Germinal center (tissue), 1 donor: ENCODE measurements around the gene WASHC4.
"Not testable (repeated sequence)": the region's sequence is repeated elsewhere in the genome, so short reads cannot be mapped to it uniquely, and the experiment has no call there.

Experiments used
- DNase-seq: peaks from one replicate; pipeline ENCODE4 v3.0.0; 2012; ENCODE audit warnings: mixed read lengths, low spot score

WASHC4 gene

GRCh38 chr12:105090361-105090760 lies 17.2 kb upstream of the WASHC4 start:
- DNase-seq, result no peak

GRCh38 chr12:105091476-105092206 lies 15.9 kb upstream of the WASHC4 start:
- no peak for DNase-seq

DNA sequence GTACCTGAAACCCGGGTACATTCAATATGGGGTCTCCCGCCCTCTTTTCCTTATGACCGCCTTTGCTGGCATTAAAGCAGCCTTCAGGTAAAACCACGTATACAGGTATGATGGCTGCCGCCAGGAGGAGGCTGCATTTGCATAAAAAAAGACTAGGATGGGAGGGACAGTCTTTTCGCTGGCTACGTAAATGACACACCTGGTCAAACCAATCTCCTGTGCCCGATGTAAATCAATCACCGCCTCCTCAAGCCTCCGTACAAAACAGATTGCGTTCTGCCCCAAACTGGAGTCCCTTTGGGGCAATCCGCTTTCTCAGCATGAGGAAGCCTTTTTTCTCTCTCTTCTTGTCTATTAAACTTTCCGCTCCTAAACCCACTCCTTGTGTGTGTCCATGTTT lies 15.2 kb upstream of the WASHC4 start:
- DNase-seq, result no peak

- not testable (repeated sequence) for DNase-seq
These were observed 12.2 kb upstream of the WASHC4 start for GRCh38 chr12:105095338-105095737.

GRCh38 chr12:105099356-105099755 lies 8.2 kb upstream of the WASHC4 start:
- no peak for DNase-seq

- DNase-seq, result no peak
These were observed 7.1 kb upstream of the WASHC4 start for GRCh38 chr12:105100207-105100985.

GRCh38 chr12:105100998-105101397 lies 6.5 kb upstream of the WASHC4 start:
- DNase-seq, result no peak

GRCh38 chr12:105102673-105103072 lies 4.9 kb upstream of the WASHC4 start:
- no peak for DNase-seq

DNA sequence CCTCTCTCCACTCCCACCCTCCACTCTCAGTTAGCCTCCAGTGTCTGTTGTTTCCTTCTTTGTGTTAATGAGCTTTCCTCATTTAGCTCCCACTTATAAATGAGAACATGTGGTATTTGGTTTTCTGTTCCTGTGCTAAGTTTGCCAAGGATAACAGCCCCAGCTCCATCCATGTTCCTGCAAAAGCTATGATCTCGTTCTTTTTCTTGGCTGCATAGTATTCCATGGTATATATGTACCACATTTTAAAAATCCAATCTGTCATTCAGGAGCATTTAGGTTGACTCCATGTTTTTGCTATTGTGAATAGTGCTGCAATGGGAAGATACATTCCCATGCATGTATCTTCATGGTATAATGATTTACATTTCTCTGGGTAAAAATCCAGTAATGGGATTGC lies 2.8 kb upstream of the WASHC4 start:
- DNase-seq, result no peak

DNA sequence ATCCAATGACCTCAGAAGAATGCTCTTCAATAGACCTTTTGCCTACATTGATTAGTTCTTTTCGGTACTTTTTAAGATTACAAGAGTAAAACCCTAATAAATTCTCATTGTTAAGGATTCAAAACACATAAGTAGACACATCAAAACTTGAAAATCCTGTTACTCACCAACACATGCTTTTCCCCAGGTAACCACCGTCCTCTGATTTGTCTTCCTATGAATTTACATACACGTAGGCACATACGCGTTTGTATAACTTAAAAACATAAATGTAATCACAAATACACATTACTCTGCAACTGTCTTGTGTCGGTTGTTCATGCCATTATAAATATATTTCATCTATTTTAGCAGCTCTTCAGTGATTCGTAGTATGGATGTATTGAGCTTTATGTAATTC lies 910 bp upstream of the WASHC4 start:
- no peak for DNase-seq

- peak; percentile 16 for DNase-seq
These were observed 399 bp upstream of the WASHC4 start for GRCh38 chr12:105107171-105107493.

DNA sequence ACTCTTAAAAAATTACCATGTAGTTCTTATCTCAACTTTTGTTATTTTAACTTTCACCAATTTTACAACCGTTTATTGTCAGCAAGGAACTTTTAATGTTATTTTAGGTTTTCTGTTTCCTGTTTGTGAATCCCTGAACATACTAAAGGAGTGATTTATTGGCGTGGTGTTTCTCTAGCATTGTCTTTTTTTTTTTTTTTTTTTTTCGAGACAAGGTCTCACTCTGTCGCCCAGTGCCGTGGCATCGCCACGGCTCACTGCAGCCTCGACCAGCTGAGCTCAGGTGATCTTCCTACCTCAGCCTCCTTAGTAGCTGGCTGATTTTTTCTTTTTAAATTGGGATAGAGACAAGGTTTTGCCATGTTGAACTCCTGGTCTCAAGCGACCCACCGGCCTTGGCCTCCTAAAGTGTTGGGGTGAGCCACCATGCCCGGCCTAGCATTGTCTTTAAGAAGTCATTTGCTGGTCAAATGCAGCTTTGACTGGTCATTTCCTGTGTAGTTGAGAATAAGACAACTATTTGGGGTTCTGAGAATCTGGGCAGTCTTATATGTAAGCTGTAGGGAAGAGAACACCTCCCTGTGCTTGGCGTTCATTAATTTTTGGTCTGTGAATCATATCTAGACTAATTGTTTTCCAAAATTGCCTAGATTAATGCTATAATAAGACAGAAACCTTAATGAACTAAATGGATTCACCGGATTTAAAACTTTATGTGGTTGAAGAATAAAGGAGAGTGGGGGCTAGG lies 2.1 kb downstream of the WASHC4 start:
- DNase-seq, result peak; percentile 16

GRCh38 chr12:105110851-105111250 lies 3.3 kb downstream of the WASHC4 start:
- DNase-seq, result no peak

- DNase-seq, result no peak
These were observed 5.6 kb downstream of the WASHC4 start for GRCh38 chr12:105113094-105113493.

DNA sequence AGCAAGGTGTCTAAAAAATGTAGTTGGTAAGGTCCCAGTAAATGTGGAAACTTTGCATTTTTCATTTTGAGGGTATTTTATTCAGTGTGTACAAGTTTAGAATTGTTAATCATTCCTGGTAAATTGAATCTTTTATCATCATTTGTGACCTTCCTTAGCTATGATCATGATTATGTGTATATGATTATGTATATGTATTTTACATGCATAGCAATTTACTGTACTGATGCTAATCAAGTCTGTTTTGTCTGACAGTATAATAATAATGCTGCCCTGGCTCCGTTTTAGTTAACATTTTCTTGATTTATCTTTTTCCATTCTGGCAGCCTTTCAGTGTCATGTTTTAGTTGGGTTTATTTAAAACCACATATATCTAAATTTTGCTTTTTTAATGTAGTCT lies 9.4 kb downstream of the WASHC4 start:
- no peak for DNase-seq

DNA sequence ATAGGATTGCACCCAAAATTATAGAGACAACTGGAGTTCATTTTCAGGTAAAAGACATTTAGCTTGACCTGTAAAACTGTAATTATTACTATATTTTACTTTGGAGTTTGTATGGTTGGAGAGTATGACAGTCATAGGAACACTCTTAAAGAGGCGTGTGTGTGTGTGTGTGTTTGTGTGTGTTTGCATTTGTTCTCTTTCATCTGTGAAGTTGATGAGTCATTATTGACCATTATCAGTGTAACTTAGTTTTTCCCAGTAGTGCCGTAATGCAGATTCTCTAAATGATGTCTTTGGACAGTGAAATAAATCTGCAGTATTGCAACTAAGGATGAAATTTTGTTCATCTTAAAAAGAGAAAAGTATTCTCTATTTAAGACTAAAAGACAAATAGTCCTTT lies 13.0 kb downstream of the WASHC4 start:
- DNase-seq, result no peak

DNA sequence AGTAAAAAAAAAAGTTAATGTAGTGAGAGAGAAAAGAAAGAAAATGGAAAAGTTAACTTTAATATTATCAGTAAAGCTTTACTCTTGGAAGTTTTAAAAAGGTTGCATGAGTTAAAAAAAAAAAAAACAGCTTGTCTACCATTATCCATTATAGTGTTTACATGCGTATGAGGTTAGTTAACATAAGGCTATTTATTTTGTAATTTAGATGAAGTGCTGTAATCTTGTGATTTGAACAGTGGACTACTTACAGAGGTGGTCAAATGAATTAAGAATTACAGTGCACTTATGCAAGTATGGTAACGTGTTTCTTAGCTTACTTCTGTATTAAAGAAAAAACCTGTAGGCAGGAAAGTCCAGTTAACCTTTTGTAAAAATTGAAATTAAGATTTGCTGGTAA lies 30.7 kb downstream of the WASHC4 start:
- no peak for DNase-seq

GRCh38 chr12:105141320-105141922 lies 33.9 kb downstream of the WASHC4 start:
- DNase-seq, result no peak

GRCh38 chr12:105142259-105142658 lies 34.7 kb downstream of the WASHC4 start:
- no peak for DNase-seq

- DNase-seq, result no peak
These were observed 48.7 kb downstream of the WASHC4 start for GRCh38 chr12:105156260-105156659.

DNA sequence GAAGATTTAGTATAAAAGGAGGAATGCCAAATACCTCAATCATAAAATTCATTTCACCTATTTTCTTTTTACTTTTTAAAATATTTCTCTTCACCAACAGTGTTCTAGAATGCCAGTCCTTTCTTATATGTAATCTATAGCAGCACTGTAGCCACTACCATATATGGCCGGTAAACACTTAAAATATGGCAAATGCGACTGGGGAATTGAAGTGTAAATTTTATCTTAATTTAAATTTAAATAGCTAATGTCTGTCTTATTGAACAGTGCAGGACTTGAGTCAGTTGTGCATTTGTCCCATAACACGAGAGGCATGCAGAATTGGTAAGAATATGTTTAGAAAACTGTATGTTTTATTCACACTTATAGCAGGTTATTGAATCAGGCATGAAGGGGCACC lies 50.1 kb downstream of the WASHC4 start:
- DNase-seq, result no peak

DNA sequence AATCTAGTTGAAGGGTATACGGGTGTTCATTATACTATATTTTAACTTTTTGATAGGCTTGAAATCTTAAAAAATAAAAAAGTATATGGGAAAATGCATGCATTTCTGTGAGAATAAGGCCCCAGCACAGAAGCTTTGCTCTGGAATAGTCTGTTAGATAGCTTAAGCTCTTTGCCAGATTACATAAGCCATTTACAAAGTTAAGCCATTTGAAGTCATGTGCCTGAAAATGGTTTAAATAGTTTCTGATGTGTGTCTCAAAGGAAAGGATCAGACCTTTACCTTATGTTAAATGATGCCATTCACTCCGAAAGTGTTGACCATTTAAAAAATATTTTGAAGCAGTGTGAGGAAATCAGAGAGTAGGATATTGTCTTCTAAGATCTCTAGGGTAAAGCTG lies 51.3 kb downstream of the WASHC4 start:
- DNase-seq, result no peak

DNA sequence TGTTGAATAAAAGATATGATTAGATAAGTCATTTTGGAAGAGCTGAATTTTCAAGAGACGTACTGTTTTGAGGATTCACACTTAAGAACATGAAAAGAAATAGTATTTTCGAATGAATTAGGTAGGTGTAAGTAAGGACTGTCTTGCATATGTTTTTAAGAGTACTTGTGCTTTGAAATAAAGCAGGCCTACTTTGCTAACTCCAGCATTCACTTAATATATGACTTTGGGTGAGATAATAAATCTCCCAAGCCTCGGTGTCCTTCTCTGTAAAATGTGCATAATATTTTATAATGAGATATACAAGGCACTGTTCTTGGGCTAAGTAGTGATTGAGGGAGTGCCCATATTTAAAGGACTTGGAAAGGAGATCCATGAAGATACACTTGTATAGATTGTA lies 54.6 kb downstream of the WASHC4 start:
- no peak for DNase-seq
